Endothelial cell of umbilical vein (primary cell): ENCODE measurements around the gene TMEM94. TPM values are rescaled to one million over a fixed set of nuclear protein-coding genes. Genes with fewer than 3 reads are reported as not detected.
"Not testable (repeated sequence)": the region's sequence is repeated elsewhere in the genome, so short reads cannot be mapped to it uniquely, and the experiment has no call there.

Experiments
- BruUV-seq: library from RNA; stranded (reverse); fragments of 400-500 nt; replicated peaks from 2 replicates; lab custom pipeline; 2021; lab: Mats Ljungman, UMichigan
- CTCF ChIA-PET: fragments of 300-600, 350-600 bp; sonication (Branson Sonifier 250); formaldehyde crosslinking; loops from one replicate; lab custom pipeline; 2021; ENCODE audit warnings: antibody characterized with exemption, inconsistent platforms; lab: Charles Lee
- POLR2A ChIA-PET: fragments of 300-600, 350-600 bp; sonication (Branson Sonifier 250); formaldehyde crosslinking; loops from one replicate; lab custom pipeline; 2021; ENCODE audit warnings: antibody characterized with exemption, inconsistent platforms; lab: Charles Lee
- DNase-seq: peaks from one replicate; pipeline ENCODE4 v3.0.0-alpha.2; 2011; ENCODE audit warnings: low read depth, low spot score
- FAIRE-seq: peaks from 2 replicates; lab custom pipeline; 2011; peaks lifted over from hg19 to GRCh38; lab: Jason Lieb, UNC
- H2AFZ ChIP-seq: 2 replicates; pipeline ENCODE4 v1.6.0; 2012; ENCODE audit warnings: low read depth, low read length, control low read depth, inconsistent platforms
- H3K27ac ChIP-seq: 2 replicates; pipeline ENCODE4 v1.5.1; 2011; ENCODE audit warnings: low read depth, mild to moderate bottlenecking, control low read depth, low read length, moderate library complexity; ENCODE audit not compliant: insufficient read depth
- H3K27me3 ChIP-seq, 2 experiments: 2 replicates each; pipeline versions ENCODE4 v1.6.0 to v1.6.1; 2011; ENCODE audit warnings: low read length in 2 of 2, mixed read lengths in 1 of 2; ENCODE audit not compliant: control insufficient read depth in 2 of 2, insufficient read depth in 2 of 2
- H3K36me3 ChIP-seq, 2 experiments: 2 replicates in 1 of 2; 3 replicates in 1 of 2; pipeline ENCODE4 v1.5.1; 2011; ENCODE audit warnings: low read length in 2 of 2, mild to moderate bottlenecking in 1 of 2, moderate library complexity in 1 of 2; ENCODE audit not compliant: control insufficient read depth in 2 of 2, insufficient read depth in 2 of 2; ENCODE audit errors: extremely low read depth in 1 of 2
- H3K4me1 ChIP-seq: 3 replicates; pipeline ENCODE4 v1.5.1; 2011; ENCODE audit warnings: mild to moderate bottlenecking, low read length; ENCODE audit not compliant: control insufficient read depth, insufficient read depth; ENCODE audit errors: extremely low read depth
- H3K4me2 ChIP-seq: 2 replicates; pipeline ENCODE4 v1.6.1; 2011; ENCODE audit warnings: low read length, control low read depth, mixed read lengths; ENCODE audit not compliant: insufficient read depth
- H3K4me3 ChIP-seq, 3 experiments: fragments of 200-600 bp in 1 of 3; sonication (generic), shearing (Covaris generic) in 1 of 3; replicated peaks in 1 of 3; 2 replicates each; pipeline ENCODE4 v1.5.1; 2011 to 2016; ENCODE audit warnings: control low read depth in 3 of 3, low read length in 3 of 3, mild to moderate bottlenecking in 2 of 3, inconsistent platforms in 1 of 3, low read depth in 1 of 3, moderate library complexity in 1 of 3; ENCODE audit not compliant: insufficient read depth in 1 of 3
- H3K79me2 ChIP-seq: 2 replicates; pipeline ENCODE4 v1.6.0; 2012; ENCODE audit warnings: low read length, inconsistent platforms; ENCODE audit not compliant: control insufficient read depth, insufficient read depth
- H3K9ac ChIP-seq: replicated peaks from 2 replicates; pipeline ENCODE3; 2011; ENCODE audit warnings: low read length, control low read depth; ENCODE audit not compliant: insufficient read depth; ENCODE audit errors: extremely low read depth
- H3K9me1 ChIP-seq: replicated peaks from 3 replicates; pipeline ENCODE4 v1.6.0; 2011; ENCODE audit warnings: mild to moderate bottlenecking, low read length; ENCODE audit not compliant: control insufficient read depth, insufficient read depth; ENCODE audit errors: extremely low read depth
- H3K9me3 ChIP-seq: replicated peaks from 2 replicates; pipeline ENCODE4 v1.5.1; 2012; ENCODE audit warnings: low read length, inconsistent platforms; ENCODE audit not compliant: control insufficient read depth, insufficient read depth
- H4K20me1 ChIP-seq: replicated peaks from 2 replicates; pipeline ENCODE3; 2011; ENCODE audit warnings: mild to moderate bottlenecking, low read length; ENCODE audit not compliant: control insufficient read depth, insufficient read depth; ENCODE audit errors: extremely low read depth
- EZH2 ChIP-seq: IDR thresholded peaks from 2 replicates; pipeline ENCODE4 v1.6.1; 2012; ENCODE audit warnings: borderline replicate concordance, low read depth, mild to moderate bottlenecking, moderate library complexity, low read length, inconsistent platforms; ENCODE audit not compliant: severe bottlenecking
- FOS ChIP-seq: IDR thresholded peaks from 2 replicates; pipeline ENCODE4 v1.6.1; 2011; ENCODE audit warnings: mild to moderate bottlenecking, low read length, moderate library complexity, borderline replicate concordance; ENCODE audit not compliant: insufficient read depth
- GATA2 ChIP-seq: IDR thresholded peaks from 2 replicates; pipeline ENCODE4 v1.7.0; 2011; ENCODE audit warnings: low read depth, mild to moderate bottlenecking, moderate library complexity, mixed read lengths, low read length; ENCODE audit not compliant: insufficient read length, insufficient read depth
- JUN ChIP-seq: IDR thresholded peaks from 2 replicates; pipeline ENCODE4 v1.6.1; 2011; ENCODE audit warnings: borderline replicate concordance, low read depth; ENCODE audit not compliant: insufficient read length, insufficient read depth
- MAX ChIP-seq: IDR thresholded peaks from 2 replicates; pipeline ENCODE4 v1.6.1; 2011; ENCODE audit not compliant: insufficient read depth, insufficient read length
- MYC ChIP-seq: IDR thresholded peaks from one replicate; pipeline ENCODE4 v1.6.1; 2011; ENCODE audit warnings: mild to moderate bottlenecking, low read depth, low read length
- POLR2AphosphoS5 ChIP-seq: IDR thresholded peaks from 2 replicates; pipeline ENCODE4 v1.6.1; 2012; ENCODE audit warnings: low read depth, mild to moderate bottlenecking, control low read depth, low read length, moderate library complexity; ENCODE audit not compliant: insufficient read depth
- dilution Hi-C: fragments of 300-500 bp; cut with MboI; formaldehyde crosslinking; loops from one replicate; pipeline ENCODE4 v1.15.0; 2019; ENCODE audit warnings: low sequenced_read_pairs; ENCODE audit not compliant: extremely low pct_ligation_motif_present
- intact Hi-C: fragments of 100-400 bp; cut with micrococcal nuclease; formaldehyde crosslinking; loops from one replicate; pipeline ENCODE4 v1.10.0; 2022
- polyA plus RNA-seq, 4 experiments: library from polyadenylated mRNA; depleted of rRNA in 3 of 4; stranded (reverse) in 3 of 4; unstranded in 1 of 4; fragments of >200 nt; gene quantifications; 2 replicates each; pipeline versions ENCODE4 v1.2.1 to v1.2.3, GENCODE V29; 2011 to 2012; ENCODE audit warnings: missing spikeins in 1 of 4
- total RNA-seq: library from RNA; stranded (reverse); gene quantifications from 2 replicates; pipeline ENCODE4 v1.2.3, GENCODE V29; 2021
- TF ChIP-seq, protein P1 (sequence below), 2 donors: IDR thresholded peaks; 1 replicate in 1 of 2; 2 replicates in 1 of 2; pipeline ENCODE4 v1.5.1; 2011; ENCODE audit warnings: low read length in 2 of 2, mild to moderate bottlenecking in 2 of 2, moderate library complexity in 2 of 2, control low read depth in 1 of 2, inconsistent platforms in 1 of 2, low read depth in 1 of 2; ENCODE audit not compliant: insufficient read depth in 1 of 2; ENCODE audit errors: extremely low read depth in 1 of 2

The TMEM94 gene
- total and polyA plus RNA-seq, 2 donors (not counting 3 experiments of a cell fraction or from before 2014, with no cell fraction given): 69.2 to 75.9 TPM

DNA sequence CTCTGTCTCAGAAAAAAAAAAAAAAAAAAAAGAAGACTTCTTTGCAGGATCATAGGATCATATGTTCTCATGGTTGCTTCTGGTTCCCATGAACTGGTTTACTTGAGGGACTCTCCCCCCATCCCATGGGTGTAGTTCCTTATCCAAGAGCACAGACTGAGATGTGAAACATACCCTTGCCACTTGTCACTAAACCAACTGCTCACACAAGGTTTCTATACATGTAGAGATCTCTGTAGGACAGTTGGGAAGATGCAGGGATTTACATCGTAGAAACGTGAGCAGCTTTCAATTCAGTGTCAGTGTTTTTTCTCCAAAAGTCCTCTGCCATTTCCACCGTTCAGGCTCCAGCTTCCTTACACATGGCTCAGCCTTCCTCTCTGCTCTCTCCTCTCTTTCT is 11.1 kb upstream of the TMEM94 start:
- Histone ChIP-seq H3K4me2 (no peak overlapping the region), H3K36me3 (no peaks in the 10 kb centered on the region), H3K79me2 (no peaks in the 10 kb centered on the region), H4K20me1 (no peaks in the 10 kb centered on the region), H3K27ac (no peak overlapping the region), H3K4me3 (no peak overlapping the region), H3K27me3 (no peaks in the 10 kb centered on the region), H3K9ac (no peak overlapping the region), H3K4me1 (peaks cover 9% of the 10 kb centered on the region), H3K9me1 (no peaks in the 10 kb centered on the region), H2AFZ (no peak overlapping the region), H3K9me3 (no peaks in the 10 kb centered on the region)
- no peak for FAIRE-seq
- dilution Hi-C loops (no loop called here), intact Hi-C loops (no loop called here)
- no peak for DNase-seq
- ChIA-PET CTCF (no interaction called here), POLR2A (no interaction called here)
- no TSS peak for BruUV-seq
- no peak for TF ChIP-seq GATA2
- TF ChIP-seq POLR2AphosphoS5: no peak
- TF ChIP-seq MYC: no peak
- TF ChIP-seq MAX: no peak
- TF ChIP-seq, protein P1, sequence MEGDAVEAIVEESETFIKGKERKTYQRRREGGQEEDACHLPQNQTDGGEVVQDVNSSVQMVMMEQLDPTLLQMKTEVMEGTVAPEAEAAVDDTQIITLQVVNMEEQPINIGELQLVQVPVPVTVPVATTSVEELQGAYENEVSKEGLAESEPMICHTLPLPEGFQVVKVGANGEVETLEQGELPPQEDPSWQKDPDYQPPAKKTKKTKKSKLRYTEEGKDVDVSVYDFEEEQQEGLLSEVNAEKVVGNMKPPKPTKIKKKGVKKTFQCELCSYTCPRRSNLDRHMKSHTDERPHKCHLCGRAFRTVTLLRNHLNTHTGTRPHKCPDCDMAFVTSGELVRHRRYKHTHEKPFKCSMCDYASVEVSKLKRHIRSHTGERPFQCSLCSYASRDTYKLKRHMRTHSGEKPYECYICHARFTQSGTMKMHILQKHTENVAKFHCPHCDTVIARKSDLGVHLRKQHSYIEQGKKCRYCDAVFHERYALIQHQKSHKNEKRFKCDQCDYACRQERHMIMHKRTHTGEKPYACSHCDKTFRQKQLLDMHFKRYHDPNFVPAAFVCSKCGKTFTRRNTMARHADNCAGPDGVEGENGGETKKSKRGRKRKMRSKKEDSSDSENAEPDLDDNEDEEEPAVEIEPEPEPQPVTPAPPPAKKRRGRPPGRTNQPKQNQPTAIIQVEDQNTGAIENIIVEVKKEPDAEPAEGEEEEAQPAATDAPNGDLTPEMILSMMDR (IDR thresholded peaks at IDR 0.05; ENCODE audit: extremely low read depth in 1 of 2, insufficient read depth in 1 of 2, low read depth in 1 of 2, low read length in 2 of 2): no peak
- no peak for TF ChIP-seq JUN
- no peak for TF ChIP-seq EZH2
- no peak for TF ChIP-seq FOS

DNA sequence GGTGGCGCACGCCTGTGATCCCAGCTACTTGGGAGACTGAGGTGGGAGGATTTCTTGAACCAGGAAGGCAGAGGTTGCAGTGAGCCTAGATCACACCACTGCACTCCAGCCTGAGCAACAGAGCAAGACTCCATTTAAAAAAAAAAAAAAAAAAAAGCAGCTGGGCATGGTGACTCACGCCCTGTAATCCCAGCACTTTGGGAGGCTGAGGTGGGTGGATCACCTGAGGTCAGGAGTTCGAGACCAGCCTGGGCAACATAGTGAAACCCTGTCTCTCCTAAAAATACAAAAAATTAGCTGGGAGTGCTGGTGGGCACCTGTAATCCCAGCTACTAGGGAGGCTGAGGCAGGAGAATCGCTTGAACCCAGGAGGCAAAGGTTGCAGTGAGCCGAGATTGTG is 10.5 kb upstream of the TMEM94 start:
- H3K9me3 ChIP-seq, H3K4me3 ChIP-seq, CTCF ChIA-PET, dilution Hi-C loops, H3K9me1 ChIP-seq, H3K79me2 ChIP-seq, H4K20me1 ChIP-seq, H3K9ac ChIP-seq, H3K27me3 ChIP-seq, H3K27ac ChIP-seq, POLR2A ChIA-PET, intact Hi-C loops, BruUV-seq, FAIRE-seq, DNase-seq, H3K4me1 ChIP-seq, H3K4me2 ChIP-seq, H3K36me3 ChIP-seq, H2AFZ ChIP-seq: not testable (repeated sequence)
